GM19193 (cell line): ENCODE measurements around the gene SPATA18.

Experiments used
- POLR2A ChIP-seq: IDR thresholded peaks from 4 replicates; pipeline ENCODE4 v1.6.1; 2011; ENCODE audit not compliant: insufficient read depth, insufficient read length; ENCODE audit errors: extremely low read depth

SPATA18 gene

GRCh38 chr4:52038103-52038912 is 12.8 kb upstream of the SPATA18 start, which contains the start of gene SGCB:
SGCB (minus strand) TSS chr4:52038299; CDS start chr4:52038259, 40 bp downstream.
- peak; percentile 58 for TF ChIP-seq POLR2A

- no peak for TF ChIP-seq POLR2A
Measured at GRCh38 chr4:52045028-52045427, 6.1 kb upstream of the SPATA18 start.

- no peak for TF ChIP-seq POLR2A
Measured at GRCh38 chr4:52049266-52049665, 1.8 kb upstream of the SPATA18 start.

- TF ChIP-seq POLR2A = peak; percentile 32
Measured at GRCh38 chr4:52051615-52052474, 741 bp downstream of the SPATA18 start.

- no peak for TF ChIP-seq POLR2A
Measured at GRCh38 chr4:52052475-52052780, 1.3 kb downstream of the SPATA18 start.

- no peak for TF ChIP-seq POLR2A
Measured at GRCh38 chr4:52054254-52054653, 3.1 kb downstream of the SPATA18 start.

- no peak for TF ChIP-seq POLR2A
Measured at GRCh38 chr4:52057196-52057595, 6.1 kb downstream of the SPATA18 start.

- TF ChIP-seq POLR2A = no peak
Measured at GRCh38 chr4:52058275-52058674, 7.2 kb downstream of the SPATA18 start.

GRCh38 chr4:52059372-52059771 is 8.3 kb downstream of the SPATA18 start:
- TF ChIP-seq POLR2A = no peak

- TF ChIP-seq POLR2A = no peak
Measured at GRCh38 chr4:52069571-52069970, 18.5 kb downstream of the SPATA18 start.

GRCh38 chr4:52071791-52072546 is 20.9 kb downstream of the SPATA18 start:
- TF ChIP-seq POLR2A = no peak

GRCh38 chr4:52076731-52077130 is 25.6 kb downstream of the SPATA18 start:
- TF ChIP-seq POLR2A = no peak

- no peak for TF ChIP-seq POLR2A
Measured at GRCh38 chr4:52079659-52080058, 28.6 kb downstream of the SPATA18 start.

GRCh38 chr4:52081216-52081615 is 30.1 kb downstream of the SPATA18 start:
- TF ChIP-seq POLR2A = no peak

- no peak for TF ChIP-seq POLR2A
Measured at GRCh38 chr4:52091801-52092200, 40.7 kb downstream of the SPATA18 start.
